Activated gamma-delta T cell treated with Interleukin-2 at 50 U/mL for 16 hours (primary cell): ENCODE results near the gene HTR7.

ENCODE experiments used
- DNase-seq: peaks from one replicate; pipeline ENCODE4 v3.0.0-alpha.2; 2020

Gene HTR7

DNA sequence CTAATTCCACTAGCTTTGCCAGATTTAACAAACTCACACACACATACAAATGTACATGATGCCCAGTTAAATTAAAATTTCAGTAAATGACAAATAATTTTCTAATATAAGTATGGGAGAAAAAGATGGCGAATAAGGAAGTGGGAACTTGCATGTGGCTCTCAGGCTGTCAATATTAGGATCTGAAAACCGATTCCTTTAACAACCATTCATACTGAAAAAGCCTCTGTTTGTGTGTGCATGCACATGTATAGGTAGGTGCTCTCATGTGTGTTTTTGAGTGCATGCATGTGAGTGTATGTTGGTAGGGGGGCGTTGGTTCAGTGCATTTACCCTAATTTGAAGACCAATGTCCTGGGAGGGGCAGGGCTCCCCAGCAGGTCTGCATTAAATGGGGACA lies 125.3 kb downstream of the HTR7 start:
- no peak for DNase-seq

DNA sequence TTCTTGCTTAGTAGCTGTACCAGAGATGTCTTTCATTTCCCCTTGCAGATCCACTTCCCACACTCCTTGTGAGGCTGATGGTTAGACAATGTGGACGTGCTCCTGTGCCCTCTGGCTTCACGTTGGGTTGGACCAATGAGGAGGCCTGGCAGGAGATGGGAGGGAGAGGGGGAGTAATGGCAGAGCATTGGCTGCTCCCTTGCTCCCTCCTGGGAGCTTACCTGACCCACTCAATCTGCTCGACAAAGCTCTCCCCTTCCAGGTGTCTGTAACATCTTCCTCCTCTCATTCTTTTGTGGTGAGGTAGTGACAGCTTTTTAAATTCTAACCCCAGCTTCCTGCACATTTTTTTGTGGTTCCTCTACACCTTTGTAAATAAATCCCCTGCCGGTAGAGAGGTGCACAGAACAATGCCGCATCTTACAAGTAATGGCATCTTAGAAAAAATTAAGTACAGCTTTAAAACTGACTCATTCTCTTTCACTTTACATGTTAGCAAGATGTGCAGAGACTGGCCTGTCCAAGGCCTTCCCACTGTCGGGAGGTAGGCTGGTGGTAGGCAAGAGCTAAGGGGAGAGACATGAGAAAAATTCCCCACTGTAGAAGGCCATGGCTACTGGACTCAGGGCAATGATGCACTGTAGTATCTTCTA lies 134.3 kb downstream of the HTR7 start:
- no peak for DNase-seq

DNA sequence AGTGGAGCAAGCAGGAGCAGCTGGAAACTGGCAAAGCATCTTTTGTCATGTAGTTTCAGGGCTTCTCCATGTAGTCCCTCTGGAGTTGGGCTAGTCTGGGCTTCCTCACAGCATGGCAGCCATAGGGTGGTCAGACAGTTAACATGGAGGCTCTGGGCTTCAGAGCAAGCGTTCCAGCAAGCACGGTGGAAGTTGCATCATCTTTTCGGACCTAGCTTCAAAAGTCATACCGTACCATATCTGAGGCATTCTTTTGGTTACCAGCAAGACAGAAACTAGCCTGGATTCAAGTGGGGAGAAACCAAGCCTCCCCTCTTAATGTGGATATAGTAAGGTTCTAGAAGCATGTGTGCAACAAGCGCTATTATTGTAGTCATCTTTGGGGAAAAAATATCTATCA lies 135.0 kb downstream of the HTR7 start:
- DNase-seq = no peak

DNA sequence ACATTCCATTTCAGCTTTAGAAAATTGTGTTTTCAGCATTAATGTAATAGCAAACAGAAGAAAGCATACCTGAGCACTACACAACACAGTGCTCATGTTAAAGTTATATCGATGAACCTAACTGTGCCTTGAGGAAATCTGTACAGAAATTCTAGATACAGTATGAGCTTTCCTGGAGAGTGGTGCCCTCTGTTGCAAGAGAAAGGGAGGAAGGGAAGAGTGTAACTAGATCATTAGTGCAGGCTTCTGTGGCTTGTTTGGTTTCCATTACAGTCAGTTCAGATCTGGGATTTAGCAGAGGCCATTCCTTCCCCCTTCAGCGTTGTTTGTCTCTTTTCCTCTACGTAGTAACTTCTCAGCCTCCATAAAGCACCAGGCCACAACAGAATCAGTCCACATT lies 139.7 kb downstream of the HTR7 start:
- DNase-seq = no peak

DNA sequence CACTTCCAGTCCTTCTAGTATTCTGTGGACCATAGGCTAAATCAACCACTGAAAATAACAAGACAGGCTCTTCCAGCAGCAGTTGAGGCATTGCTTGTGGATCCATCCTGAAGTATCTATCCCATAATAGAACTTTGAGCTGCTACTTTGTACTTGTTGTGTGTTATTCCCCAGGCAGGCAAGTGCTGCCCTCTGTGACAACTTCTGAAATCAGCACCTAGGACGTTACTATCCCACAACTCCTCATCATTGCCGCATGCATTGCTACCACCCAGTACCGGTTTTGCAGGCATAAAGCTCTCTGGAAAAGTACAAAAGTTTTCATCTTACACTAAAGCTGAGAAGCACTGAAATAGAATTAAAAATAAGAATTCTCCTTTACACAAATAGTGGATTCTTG lies 145.3 kb downstream of the HTR7 start:
- no peak for DNase-seq

DNA sequence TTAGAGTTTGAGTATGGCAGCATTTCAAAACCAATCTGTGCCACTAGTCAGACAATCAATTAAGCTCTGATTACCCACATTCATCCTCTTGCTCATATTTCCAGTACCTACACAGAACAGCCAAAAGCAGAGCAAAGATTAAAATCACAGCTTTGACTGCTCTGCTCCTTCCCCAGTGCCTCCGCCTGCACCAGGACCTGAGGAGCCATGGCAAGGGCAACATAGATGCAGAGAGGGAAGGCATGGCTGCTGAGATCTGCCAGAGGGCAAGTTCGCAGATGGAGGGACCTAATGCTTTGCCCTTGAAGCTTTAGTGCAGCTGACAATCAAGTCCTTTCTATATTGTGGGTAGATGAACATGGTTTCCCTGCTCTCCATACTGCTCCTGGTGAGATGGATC lies 148.1 kb downstream of the HTR7 start:
- no peak for DNase-seq

DNA sequence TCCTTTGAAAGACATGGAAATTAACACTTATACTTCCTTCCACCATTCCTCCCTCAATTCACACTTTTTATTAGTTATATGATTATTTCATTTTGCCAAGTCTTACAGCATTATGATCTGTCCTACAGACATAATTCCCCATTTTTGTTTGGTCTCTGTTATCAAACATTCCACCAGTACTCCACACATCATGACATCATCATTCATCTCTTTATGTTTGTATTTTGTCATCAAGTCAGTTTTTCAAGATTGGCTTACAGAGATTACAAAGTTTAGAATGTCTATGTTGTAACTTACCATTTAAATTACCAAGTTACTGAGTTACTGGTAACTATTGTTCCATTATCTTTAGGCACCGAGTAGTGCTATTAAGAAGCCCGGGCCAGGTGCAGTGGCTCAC lies 150.2 kb downstream of the HTR7 start:
- DNase-seq = no peak

DNA sequence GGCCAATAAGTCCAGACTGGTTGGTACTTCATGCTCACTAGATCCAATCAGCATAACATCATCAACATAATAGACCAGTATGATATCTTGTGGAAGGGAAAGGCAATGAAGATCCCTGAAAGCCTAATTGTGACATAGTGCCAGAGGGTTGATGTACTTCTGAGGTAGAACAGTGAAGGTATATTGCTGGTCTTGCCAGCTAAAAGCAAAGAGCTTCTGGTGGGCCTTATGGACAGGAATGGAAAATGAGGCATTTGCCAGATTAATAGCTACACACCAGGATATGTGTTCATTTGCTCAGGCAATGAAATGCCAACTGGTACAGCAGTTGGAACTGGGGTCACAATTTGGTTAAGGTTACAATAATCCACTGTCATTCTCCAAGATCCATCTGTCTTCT lies 156.4 kb downstream of the HTR7 start:
- DNase-seq = no peak

DNA sequence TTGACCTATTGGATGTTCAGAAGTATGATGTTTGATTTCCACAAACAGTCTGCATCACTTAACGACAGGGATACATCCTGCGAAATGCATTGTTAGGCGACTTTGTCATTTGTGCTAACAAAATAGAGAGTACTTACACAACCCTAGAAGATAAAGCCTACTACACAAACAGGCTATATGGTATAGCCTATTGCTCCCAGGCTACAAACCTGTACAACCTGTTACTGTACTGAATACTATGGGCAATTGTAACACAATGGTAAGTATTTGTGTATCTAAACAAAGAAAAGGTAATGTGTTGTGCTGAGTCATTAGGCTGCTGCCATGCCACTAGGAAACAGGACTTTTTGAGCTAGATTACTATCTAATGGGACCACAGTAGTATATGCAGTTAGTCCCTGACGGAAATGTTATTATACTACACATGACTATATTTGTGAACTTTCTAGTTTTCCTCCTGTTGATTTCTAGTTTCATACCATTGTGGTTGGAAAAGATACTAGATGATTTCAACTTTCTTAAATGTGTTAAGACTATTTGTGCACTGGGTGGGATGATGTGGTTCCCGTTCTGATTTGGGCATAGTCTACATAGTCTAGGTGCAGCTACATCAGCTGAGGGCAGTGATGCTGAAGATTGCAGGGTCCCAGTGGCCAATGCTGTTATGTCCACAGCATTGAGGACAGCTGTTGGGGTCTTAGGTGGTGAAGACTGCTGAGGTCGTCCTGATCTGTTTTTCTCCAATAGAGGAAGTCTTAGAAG lies 161.7 kb downstream of the HTR7 start:
- DNase-seq = no peak
